BJ (cell line): ENCODE results near the gene TLE1. TPM values are rescaled to one million over a fixed set of nuclear protein-coding genes. Genes with fewer than 3 reads are reported as not detected.

ENCODE experiments used
- CTCF ChIA-PET: fragments of 350-600 bp; formaldehyde crosslinking; extraction: SDS; loops from one replicate; lab custom pipeline; 2021; ENCODE audit warnings: antibody characterized with exemption, inconsistent platforms; lab: Yijun Ruan, JAX
- POLR2A ChIA-PET: fragments of 300-600 bp; sonication (Branson Sonifier 250); formaldehyde crosslinking; extraction: SDS; loops from one replicate; lab custom pipeline; 2021; ENCODE audit warnings: antibody characterized with exemption; lab: Charles Lee
- DNase-seq: peaks from one replicate; pipeline ENCODE4 v3.0.0-alpha.2; 2011; ENCODE audit warnings: low read depth
- H3K27me3 ChIP-seq: 2 replicates; pipeline ENCODE4 v1.6.0; 2011; ENCODE audit warnings: low read length; ENCODE audit not compliant: control insufficient read depth, insufficient read depth
- H3K36me3 ChIP-seq: 2 replicates; pipeline ENCODE4 v1.5.1; 2011; ENCODE audit warnings: low read length; ENCODE audit not compliant: control insufficient read depth, insufficient read depth
- H3K4me3 ChIP-seq: 2 replicates; pipeline ENCODE4 v1.5.1; 2011; ENCODE audit warnings: low read depth, mild to moderate bottlenecking, control low read depth, low read length
- CTCF ChIP-seq: IDR thresholded peaks from 2 replicates; pipeline ENCODE4 v1.5.1; 2011; ENCODE audit warnings: low read depth, mild to moderate bottlenecking, control low read depth, inconsistent platforms, low read length, moderate library complexity; ENCODE audit not compliant: insufficient read depth
- polyA plus RNA-seq: library from polyadenylated mRNA; depleted of rRNA; stranded (reverse); fragments of >200 nt; gene quantifications from 2 replicates; pipeline ENCODE4 v1.2.3, GENCODE V29; 2011

The TLE1 gene
- polyA plus RNA-seq, 1 experiment: 9.6 TPM

- CTCF ChIA-PET: no interaction called here
- no peaks in the 10 kb centered on the region for H3K27me3 ChIP-seq
- POLR2A ChIA-PET: no interaction called here
- DNase-seq: no peak
- TF ChIP-seq CTCF: no peak
- no peak overlapping the region for H3K4me3 ChIP-seq
- no peaks in the 10 kb centered on the region for H3K36me3 ChIP-seq
Observed at GRCh38 chr9:81629440-81629839, 59.9 kb downstream of the TLE1 start.

- no peak for TF ChIP-seq CTCF
- ChIA-PET CTCF (no interaction called here), POLR2A (no interaction called here)
- Histone ChIP-seq H3K4me3 (no peak overlapping the region), H3K36me3 (no peaks in the 10 kb centered on the region), H3K27me3 (no peaks in the 10 kb centered on the region)
- DNase-seq: no peak
Observed at GRCh38 chr9:81628897-81629296, 60.5 kb downstream of the TLE1 start.

- POLR2A ChIA-PET: no interaction called here
- no peak overlapping the region for H3K4me3 ChIP-seq
- no peaks in the 10 kb centered on the region for H3K27me3 ChIP-seq
- DNase-seq: no peak
- H3K36me3 ChIP-seq: no peaks in the 10 kb centered on the region
- TF ChIP-seq CTCF: no peak
- CTCF ChIA-PET: no interaction called here
Observed at GRCh38 chr9:81627481-81627880, 61.9 kb downstream of the TLE1 start.

- TF ChIP-seq CTCF: no peak
- DNase-seq: no peak
- no peaks in the 10 kb centered on the region for H3K27me3 ChIP-seq
- H3K4me3 ChIP-seq: no peak overlapping the region
- H3K36me3 ChIP-seq: no peaks in the 10 kb centered on the region
- CTCF ChIA-PET: no interaction called here
- POLR2A ChIA-PET: no interaction called here
Observed at GRCh38 chr9:81626511-81626910, 62.8 kb downstream of the TLE1 start.

- ChIA-PET CTCF (no interaction called here), POLR2A (no interaction called here)
- Histone ChIP-seq H3K27me3 (no peaks in the 10 kb centered on the region), H3K4me3 (no peak overlapping the region), H3K36me3 (no peaks in the 10 kb centered on the region)
- DNase-seq: no peak
- TF ChIP-seq CTCF: no peak
Observed at GRCh38 chr9:81625969-81626368, 63.4 kb downstream of the TLE1 start.
